SK-N-SH (cell line): ENCODE results near the gene TSPAN14. TPM values are rescaled to one million over a fixed set of nuclear protein-coding genes. Genes with fewer than 3 reads are reported as not detected.
"Not testable (repeated sequence)": the region's sequence is repeated elsewhere in the genome, so short reads cannot be mapped to it uniquely, and the experiment has no call there.

Experiments used
- CTCF ChIA-PET: fragments of 300-600, 350-600 bp; formaldehyde crosslinking; extraction: SDS; loops from one replicate; lab custom pipeline; 2021; lab: Yijun Ruan, JAX
- POLR2A ChIA-PET: fragments of 350-600 bp; sonication (Branson Sonifier 250); formaldehyde crosslinking; extraction: SDS; loops from one replicate; lab custom pipeline; 2020; ENCODE audit warnings: antibody characterized with exemption, inconsistent platforms; lab: Yijun Ruan, JAX
- DNase-seq: peaks from one replicate; pipeline ENCODE4 v3.0.0; 2012
- H2AFZ ChIP-seq: fragments of 200-600 bp; sonication (generic); 2 replicates; pipeline ENCODE4 v1.8.1; 2016; ENCODE audit warnings: antibody characterized with exemption, mild to moderate bottlenecking, low read depth
- H3F3A ChIP-seq: fragments of 200-600 bp; sonication (generic); replicated peaks from 2 replicates; pipeline ENCODE3; 2016; ENCODE audit warnings: antibody characterized with exemption, mild to moderate bottlenecking; ENCODE audit not compliant: insufficient read depth
- H3K27ac ChIP-seq, 2 experiments: fragments of 200-500 bp in 1 of 2; fragments of 200-600 bp in 1 of 2; sonication (Bioruptor generic) in 1 of 2; sonication (generic), shearing (Covaris generic) in 1 of 2; 2 replicates each; pipeline versions ENCODE4 v1.5.1 to v1.6.1; 2014 to 2016; ENCODE audit warnings: low read depth in 2 of 2, inconsistent platforms in 1 of 2, low read length in 1 of 2, mild to moderate bottlenecking in 1 of 2, mixed read lengths in 1 of 2
- H3K27me3 ChIP-seq: fragments of 200-600 bp; sonication (generic), shearing (Covaris generic); 2 replicates; pipeline ENCODE4 v1.6.1; 2016; ENCODE audit warnings: mixed run types; ENCODE audit not compliant: insufficient read depth
- H3K36me3 ChIP-seq, 2 experiments: fragments of 200-500 bp in 1 of 2; fragments of 200-600 bp in 1 of 2; sonication (Bioruptor generic) in 1 of 2; sonication (generic) in 1 of 2; replicated peaks in 1 of 2; 2 replicates each; pipeline versions ENCODE3 to v1.5.1; 2014 to 2016; ENCODE audit warnings: low read length in 1 of 2, mild to moderate bottlenecking in 1 of 2; ENCODE audit not compliant: insufficient read depth in 2 of 2, control insufficient read depth in 1 of 2
- H3K4me1 ChIP-seq, 2 experiments: fragments of 200-500 bp in 1 of 2; fragments of 200-600 bp in 1 of 2; sonication (Bioruptor generic) in 1 of 2; sonication (generic), shearing (Covaris generic) in 1 of 2; 2 replicates each; pipeline versions ENCODE4 v1.5.1 to v1.6.1; 2014 to 2016; ENCODE audit warnings: low read depth in 1 of 2, low read length in 1 of 2, mixed run types in 1 of 2; ENCODE audit not compliant: insufficient read depth in 2 of 2, control insufficient read depth in 1 of 2
- H3K4me2 ChIP-seq: fragments of 200-600 bp; sonication (generic), shearing (Covaris generic); 2 replicates; pipeline ENCODE4 v1.6.1; 2017; ENCODE audit warnings: mixed run types
- H3K4me3 ChIP-seq, 2 experiments: fragments of 200-500 bp in 1 of 2; fragments of 200-600 bp in 1 of 2; sonication (Bioruptor generic) in 1 of 2; sonication (generic), shearing (Covaris generic) in 1 of 2; 2 replicates each; pipeline versions ENCODE4 v1.5.1 to v1.8.1; 2014 to 2016; ENCODE audit warnings: low read depth in 2 of 2, inconsistent platforms in 1 of 2, low read length in 1 of 2, mild to moderate bottlenecking in 1 of 2, mixed read lengths in 1 of 2, moderate library complexity in 1 of 2
- H3K79me2 ChIP-seq: fragments of 200-600 bp; sonication (generic); 2 replicates; pipeline ENCODE4 v1.8.1; 2017; ENCODE audit warnings: mild to moderate bottlenecking; ENCODE audit not compliant: insufficient read depth
- H3K9ac ChIP-seq: fragments of 200-600 bp; sonication (generic); 2 replicates; pipeline ENCODE4 v1.6.1; 2017; ENCODE audit warnings: mixed run types
- H3K9me2 ChIP-seq: fragments of 200-600 bp; sonication (generic); 2 replicates; pipeline ENCODE4 v1.6.1; 2017; ENCODE audit warnings: mixed run types
- H3K9me3 ChIP-seq: fragments of 200-600 bp; sonication (generic); 2 replicates; pipeline ENCODE4 v1.6.1; 2017; ENCODE audit warnings: mixed run types, mild to moderate bottlenecking, moderate library complexity
- H4K20me1 ChIP-seq: fragments of 200-600 bp; sonication (generic); 2 replicates; pipeline ENCODE4 v1.6.1; 2017; ENCODE audit warnings: mild to moderate bottlenecking, mixed run types; ENCODE audit not compliant: insufficient read depth
- CHD2 ChIP-seq: fragments of 150-350 bp; IDR thresholded peaks from 2 replicates; pipeline ENCODE4 v1.6.1; 2018; ENCODE audit warnings: low read length; ENCODE audit not compliant: partially characterized antibody
- ELF1 ChIP-seq: IDR thresholded peaks from 2 replicates; pipeline ENCODE4 v1.4.0; 2012
- EP300 ChIP-seq, 2 experiments: IDR thresholded peaks; 2 replicates each; pipeline versions ENCODE4 v1.4.0 to v1.6.1; 2012; ENCODE audit warnings: borderline replicate concordance in 1 of 2, low read depth in 1 of 2, low read length in 1 of 2
- EZH2phosphoT487 ChIP-seq: fragments of 200-600 bp; sonication (generic); IDR thresholded peaks from 2 replicates; pipeline ENCODE4 v1.6.1; 2017; ENCODE audit warnings: low read depth, mixed run types, mild to moderate bottlenecking, antibody characterized with exemption, moderate library complexity, borderline replicate concordance
- FOSL2 ChIP-seq: IDR thresholded peaks from 2 replicates; pipeline ENCODE4 v1.4.0; 2012; ENCODE audit warnings: low read depth, mild to moderate bottlenecking, moderate library complexity, borderline replicate concordance
- FOXJ3 ChIP-seq: sonication (generic); formaldehyde crosslinking; IDR thresholded peaks from 2 replicates; pipeline ENCODE4 v1.5.1; 2020; ENCODE audit warnings: mild to moderate bottlenecking, missing genetic modification reagents
- FOXM1 ChIP-seq: IDR thresholded peaks from 2 replicates; pipeline ENCODE4 v1.4.0; 2012; ENCODE audit warnings: low read depth, mild to moderate bottlenecking
- GABPA ChIP-seq: IDR thresholded peaks from 2 replicates; pipeline ENCODE4 v1.4.0; 2012; ENCODE audit warnings: low read depth, mild to moderate bottlenecking
- GATA2 ChIP-seq: sonication (generic); formaldehyde crosslinking; IDR thresholded peaks from 2 replicates; pipeline ENCODE4 v1.5.0; 2020; ENCODE audit warnings: mild to moderate bottlenecking, missing genetic modification reagents
- JUND ChIP-seq: IDR thresholded peaks from 2 replicates; pipeline ENCODE4 v1.4.0; 2012
- MAX ChIP-seq: IDR thresholded peaks from 2 replicates; pipeline ENCODE4 v1.4.0; 2012; ENCODE audit warnings: low read depth
- MXI1 ChIP-seq: IDR thresholded peaks from 2 replicates; pipeline ENCODE4 v1.6.1; 2012; ENCODE audit warnings: mild to moderate bottlenecking, low read depth, low read length, improper control_type of control experiment
- PBX3 ChIP-seq: IDR thresholded peaks from 2 replicates; pipeline ENCODE4; 2012
- POLR2AphosphoS5 ChIP-seq: IDR thresholded peaks from 2 replicates; pipeline ENCODE4 v1.6.1; 2012; ENCODE audit warnings: low read depth, low read length
- RAD21 ChIP-seq: IDR thresholded peaks from 2 replicates; pipeline ENCODE4 v1.6.1; 2012; ENCODE audit warnings: mild to moderate bottlenecking, low read length
- RCOR1 ChIP-seq: fragments of 150-350 bp; IDR thresholded peaks from 2 replicates; pipeline ENCODE4 v1.6.1; 2017; ENCODE audit warnings: antibody characterized with exemption, low read length
- REST ChIP-seq: IDR thresholded peaks from 2 replicates; pipeline ENCODE4 v1.6.1; 2012; ENCODE audit warnings: mild to moderate bottlenecking, low read depth, low read length, moderate library complexity
- RFX5 ChIP-seq: IDR thresholded peaks from 2 replicates; pipeline ENCODE4 v1.6.1; 2012; ENCODE audit warnings: mild to moderate bottlenecking, improper control_type of control experiment, low read length
- SIN3A ChIP-seq: IDR thresholded peaks from 2 replicates; pipeline ENCODE4 v1.6.1; 2012; ENCODE audit warnings: low read depth, mild to moderate bottlenecking, low read length, moderate library complexity, borderline replicate concordance
- TCF12 ChIP-seq: IDR thresholded peaks from 2 replicates; pipeline ENCODE4 v1.4.0; 2012
- USF2 ChIP-seq: fragments of 150-350 bp; IDR thresholded peaks from 2 replicates; pipeline ENCODE4 v1.6.1; 2017; ENCODE audit warnings: antibody characterized with exemption, low read length, low read depth, borderline replicate concordance
- YY1 ChIP-seq: IDR thresholded peaks from 2 replicates; pipeline ENCODE4 v1.4.0; 2012; ENCODE audit warnings: low read depth, mild to moderate bottlenecking
- WGBS: methylation state at CpG from one replicate; pipeline ENCODE4 v1.1.6; 2017; ENCODE audit warnings: low lambda C conversion rate; 5-methylcytosine and 5-hydroxymethylcytosine counted together
- polyA plus RNA-seq, 3 experiments: library from polyadenylated mRNA; depleted of rRNA; stranded (reverse); fragments of >200 nt; gene quantifications; 2 replicates each; pipeline ENCODE4 v1.2.3, GENCODE V29; 2012

TSPAN14 gene
- polyA plus RNA-seq, 1 of the 3 experiments (the other 2 are of a cell fraction) = 78.1 TPM

- TF ChIP-seq MAX (no peak), SIN3A (no peak), RFX5 (no peak), RCOR1 (no peak), JUND (no peak), YY1 (no peak), PBX3 (no peak), FOSL2 (no peak), FOXM1 (no peak), EP300 (IDR thresholded peaks at IDR 0.05; ENCODE audit: borderline replicate concordance in 1 of 2, low read depth in 1 of 2, low read length in 1 of 2) (no peak)
Measured at GRCh38 chr10:80542053-80542452, 87.9 kb downstream of the TSPAN14 start (continued).

GRCh38 chr10:80542652-80543318 is 88.7 kb downstream of the TSPAN14 start:
- no peak overlapping the region for H2AFZ ChIP-seq
- CTCF ChIA-PET = interaction anchor here (0.7 kb wide), 1 partner anchor 34 kb away, joined by 3 read pairs; no protein-coding TSS in a partner anchor
- no peaks in the 10 kb centered on the region for H3K79me2 ChIP-seq
- H3K9ac ChIP-seq = no peak overlapping the region
- no peak overlapping the region for H3K4me2 ChIP-seq
- H3K4me3 ChIP-seq = no peak overlapping the region
- TF ChIP-seq EZH2phosphoT487 (no peak), ELF1 (no peak), CHD2 (no peak), SIN3A (no peak), MXI1 (no peak), REST (no peak), POLR2AphosphoS5 (no peak), FOXJ3 (no peak), YY1 (no peak), FOSL2 (no peak), TCF12 (no peak), USF2 (no peak), GATA2 (CRISPR knock-in tag) (no peak), MAX (no peak), RCOR1 (no peak), GABPA (no peak), RAD21 (no peak)
- TF ChIP-seq, all 33 proteins: peak for 0
- H3K9me2 ChIP-seq = no peaks in the 10 kb centered on the region
- POLR2A ChIA-PET = no interaction called here
- WGBS = 75% methylated on average over 11 of the region's 19 CpGs
- no peaks in the 10 kb centered on the region for H4K20me1 ChIP-seq
- H3K4me1 ChIP-seq = peaks cover 0 to 13% of the 10 kb centered on the region in 2 experiments; a peak in 1 of 4 replicates
- H3K27ac ChIP-seq = no peak overlapping the region
- no peaks in the 10 kb centered on the region; the same call in 1 of the 2 replicates for H3K27me3 ChIP-seq
- H3F3A ChIP-seq = no peaks in the 10 kb centered on the region
- H3K9me3 ChIP-seq = no peaks in the 10 kb centered on the region
- H3K36me3 ChIP-seq = no peaks in the 10 kb centered on the region
- DNase-seq = no peak

GRCh38 chr10:80543319-80543672 is 89.2 kb downstream of the TSPAN14 start:
- H4K20me1 ChIP-seq, H3K9ac ChIP-seq, H3K4me2 ChIP-seq, H3K9me3 ChIP-seq, H3K4me1 ChIP-seq, DNase-seq, CTCF ChIA-PET, H3K27ac ChIP-seq, POLR2A ChIA-PET, H3K79me2 ChIP-seq, H2AFZ ChIP-seq, H3F3A ChIP-seq, H3K27me3 ChIP-seq, H3K4me3 ChIP-seq, H3K9me2 ChIP-seq, H3K36me3 ChIP-seq: not testable (repeated sequence)
- 100% methylated on average over 6 of the region's 25 CpGs for WGBS
